GM12878 (cell line): Measurements from ENCODE around the gene CLNS1A. TPM values are rescaled to one million over a fixed set of nuclear protein-coding genes. Genes with fewer than 3 reads are reported as not detected.
A peak's percentile ranks its signal among the peaks of the same experiment; 100 is the strongest.

ENCODE experiments used
- ATAC-seq: fragments of 200-7000 bp; cut with Tn5 transposase; 3 replicates; pipeline ENCODE4 v1.9.1; 2020; ENCODE audit warnings: mild to moderate bottlenecking, moderate library complexity
- BruUV-seq: library from RNA; stranded (reverse); fragments of 400-500 nt; replicated peaks from 2 replicates; lab custom pipeline; 2021; lab: Mats Ljungman, UMichigan
- CTCF ChIA-PET: fragments of 300-600 bp; sonication (Branson Sonifier 250); formaldehyde crosslinking; extraction: SDS; loops from one replicate; lab custom pipeline; 2021; ENCODE audit warnings: inconsistent platforms; lab: Yijun Ruan, JAX
- POLR2A ChIA-PET: fragments of 350-600 bp; formaldehyde crosslinking; extraction: SDS; loops from one replicate; lab custom pipeline; 2021; ENCODE audit warnings: inconsistent platforms; lab: Charles Lee
- RAD21 ChIA-PET: fragments of 300-600 bp; sonication (Branson Sonifier 250); formaldehyde crosslinking; loops from one replicate; lab custom pipeline; 2023; ENCODE audit warnings: antibody characterized with exemption; ENCODE audit not compliant: unreplicated experiment; lab: Charles Lee
- SMC1A ChIA-PET: fragments of 300-600 bp; sonication (Branson Sonifier 250); formaldehyde crosslinking; loops from one replicate; lab custom pipeline; 2023; ENCODE audit not compliant: unreplicated experiment, uncharacterized antibody; lab: Charles Lee
- DNase-seq: peaks from one replicate; pipeline ENCODE4 v3.0.0-alpha.2; 2011; ENCODE audit warnings: low read depth, low spot score
- FAIRE-seq: peaks from 3 replicates; lab custom pipeline; 2011; peaks lifted over from hg19 to GRCh38; lab: Jason Lieb, UNC
- H2AFZ ChIP-seq: 2 replicates; pipeline ENCODE4 v1.6.0; 2011; ENCODE audit warnings: low read depth, low read length, control low read depth; ENCODE audit not compliant: control insufficient read depth
- H3K27ac ChIP-seq: 2 replicates; pipeline ENCODE4 v1.5.1; 2011; ENCODE audit warnings: control low read depth; ENCODE audit not compliant: control insufficient read depth, insufficient read depth
- H3K27me3 ChIP-seq, 2 experiments: replicated peaks in 1 of 2; 2 replicates each; pipeline versions ENCODE4 v1.6.0 to v1.6.1; 2011; ENCODE audit warnings: low read length in 1 of 2; ENCODE audit not compliant: control insufficient read depth in 2 of 2, insufficient read depth in 2 of 2
- H3K36me3 ChIP-seq, 2 experiments: 2 replicates each; pipeline ENCODE4 v1.5.1; 2011; ENCODE audit warnings: low read length in 1 of 2; ENCODE audit not compliant: control insufficient read depth in 2 of 2, insufficient read depth in 2 of 2
- H3K4me1 ChIP-seq: 2 replicates; pipeline ENCODE4 v1.6.1; 2011; ENCODE audit warnings: mild to moderate bottlenecking, low read length, moderate library complexity, mixed read lengths; ENCODE audit not compliant: control insufficient read depth, insufficient read depth
- H3K4me2 ChIP-seq: 2 replicates; pipeline ENCODE4 v1.6.0; 2011; ENCODE audit warnings: control low read depth; ENCODE audit not compliant: control insufficient read depth, insufficient read depth
- H3K4me3 ChIP-seq: fragments of 200-600 bp; sonication (generic); 2 replicates; pipeline ENCODE4 v1.5.1; 2016
- H3K79me2 ChIP-seq: 2 replicates; pipeline ENCODE4 v1.6.0; 2011; ENCODE audit warnings: low read length; ENCODE audit not compliant: control insufficient read depth, insufficient read depth
- H3K9ac ChIP-seq: 2 replicates; pipeline ENCODE4 v1.8.0; 2011; ENCODE audit warnings: low read length, control low read depth, mixed read lengths; ENCODE audit not compliant: control insufficient read depth, insufficient read depth
- H3K9me3 ChIP-seq: replicated peaks from 3 replicates; pipeline ENCODE4 v1.5.1; 2011; ENCODE audit warnings: mild to moderate bottlenecking, low read length; ENCODE audit not compliant: control insufficient read depth, insufficient read depth
- H4K20me1 ChIP-seq: 2 replicates; pipeline ENCODE4 v1.6.0; 2011; ENCODE audit not compliant: control insufficient read depth, insufficient read depth
- BMI1 ChIP-seq: fragments of 450-650 bp; IDR thresholded peaks from 2 replicates; pipeline ENCODE4 v1.6.1; 2016; ENCODE audit warnings: mild to moderate bottlenecking, moderate library complexity, borderline replicate concordance
- REST ChIP-seq: IDR thresholded peaks from 2 replicates; pipeline ENCODE4 v1.6.1; 2012; ENCODE audit warnings: mild to moderate bottlenecking, low read depth, low read length
- RUNX3 ChIP-seq: IDR thresholded peaks from 2 replicates; pipeline ENCODE4 v1.6.1; 2012; ENCODE audit warnings: low read length, inconsistent platforms
- SUZ12 ChIP-seq: fragments of 200-600 bp; sonication (generic); IDR thresholded peaks from one replicate; pipeline ENCODE4 v1.6.1; 2018; ENCODE audit warnings: antibody characterized with exemption, mild to moderate bottlenecking; ENCODE audit not compliant: unreplicated experiment
- ZNF274 ChIP-seq: IDR thresholded peaks from one replicate; pipeline ENCODE4 v1.8.0; 2011; ENCODE audit not compliant: insufficient read length, insufficient read depth
- WGBS: methylation state at CpG from one replicate; pipeline ENCODE4 v1.1.6; 2016; ENCODE audit warnings: low lambda C conversion rate; ENCODE audit not compliant: insufficient replicate concordance, insufficient coverage; ENCODE audit errors: missing lambda C conversion rate; 5-methylcytosine and 5-hydroxymethylcytosine counted together
- in situ Hi-C: fragments of 300-500 bp; cut with MboI; formaldehyde crosslinking; loops from 9 replicates; pipeline ENCODE4 v1.14.3; 2018; ENCODE audit warnings: mixed read lengths
- intact Hi-C: fragments of 100-400 bp; cut with micrococcal nuclease; formaldehyde crosslinking; loops from one replicate; pipeline ENCODE4 v1.14.2; 2022; ENCODE audit not compliant: unreplicated experiment
- polyA plus RNA-seq, 11 experiments: library from polyadenylated mRNA; depleted of rRNA in 4 of 11; unstranded in 6 of 11; stranded (reverse) in 5 of 11; fragments of >200 nt; fragmentation: Nextera tagmentation in 4 of 11; fragmentation: Illumina TruSeq in 1 of 11; extraction: Ambion mirVana in 4 of 11; extraction: Trizol in 1 of 11; gene quantifications; 1 replicate in 1 of 11; 2 replicates in 10 of 11; pipeline versions ENCODE4 v1.2.1 to v1.2.3, GENCODE V29; 2011 to 2016; ENCODE audit warnings: inconsistent platforms in 2 of 11, missing spikeins in 2 of 11, low read depth in 1 of 11
- total RNA-seq, 4 experiments: library from RNA; depleted of rRNA in 3 of 4; stranded (reverse); fragments of >200 nt in 3 of 4; fragmentation: Illumina TruSeq in 1 of 4; extraction: Trizol in 1 of 4; gene quantifications; 2 replicates each; pipeline versions ENCODE4 v1.2.1 to v1.2.3, GENCODE V29; 2013 to 2021

Gene CLNS1A
- total and polyA plus RNA-seq, 10 of the 15 experiments (the other 5 are each of a cell fraction or from before 2014, with no cell fraction given): 74.1 to 247 (median 167) TPM

- TF ChIP-seq REST: no peak
- TF ChIP-seq BMI1: no peak
These were observed 27.8 kb upstream of the CLNS1A start (continued) for GRCh38 chr11:77665240-77665965.

DNA sequence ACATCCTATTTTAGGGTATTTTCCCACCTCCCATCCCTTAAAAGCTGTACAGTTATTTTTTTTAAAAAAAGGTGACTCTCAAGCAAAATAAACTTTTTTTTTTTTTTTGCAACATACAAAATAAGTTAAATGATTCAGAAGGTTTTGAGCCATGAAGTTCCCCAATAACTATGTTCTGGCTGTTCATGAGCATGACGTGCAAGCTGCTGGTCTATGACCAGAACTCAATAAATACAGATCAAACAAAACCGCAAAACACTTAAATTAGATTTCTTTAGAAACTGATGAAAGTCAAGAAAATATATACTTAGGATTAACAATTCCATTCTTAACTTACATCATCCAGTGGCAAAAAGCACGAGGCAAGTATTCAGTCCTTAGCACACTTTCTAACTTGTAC lies 24.1 kb upstream of the CLNS1A start:
- Histone ChIP-seq H3K9me3 (no peaks in the 10 kb centered on the region), H3K4me1 (peaks cover 7% of the 10 kb centered on the region; the same call in 1 of the 2 replicates), H2AFZ (no peak overlapping the region), H3K36me3 (no peaks in the 10 kb centered on the region), H3K4me2 (no peak overlapping the region), H3K4me3 (no peak overlapping the region), H4K20me1 (no peaks in the 10 kb centered on the region), H3K9ac (no peak overlapping the region), H3K27me3 (no peaks in the 10 kb centered on the region), H3K79me2 (no peaks in the 10 kb centered on the region)
- CTCF ChIA-PET: interaction anchor here (0.6 kb wide), 2 partner anchors 345 to 532 kb away, joined by 3 to 4 read pairs; no protein-coding TSS in a partner anchor
- SMC1A ChIA-PET: interaction anchor here (1.4 kb wide), 1 partner anchor 32 kb away, joined by 4 read pairs; no protein-coding TSS in a partner anchor
- BruUV-seq: no TSS peak
- POLR2A ChIA-PET: interaction anchor here (0.6 kb wide), 3 partner anchors 28 to 383 kb away, joined by 3 to 5 read pairs (median 3); no protein-coding TSS in a partner anchor
- FAIRE-seq (no peak), DNase-seq (no peak)
- RAD21 ChIA-PET: no interaction called here
- in situ Hi-C loops: no loop called here
- intact Hi-C loops: no loop called here
- WGBS: 29% methylated on average over 3 of the region's 3 CpGs
- TF ChIP-seq RUNX3 (peak; percentile 65), SUZ12 (no peak), ZNF274 (no peak)
- TF ChIP-seq, all 136 proteins: peak for 1
- H3K27ac ChIP-seq: no peak overlapping the region
- no peak for ATAC-seq
